Hippocampal formation (tissue), 2 donors: ENCODE data around the gene VGLL4.
"Not testable (repeated sequence)": the region's sequence is repeated elsewhere in the genome, so short reads cannot be mapped to it uniquely, and the experiment has no call there.

Experiments
- DNase-seq, 2 donors: peaks; one replicate each; lab custom pipeline; 2025; lab: John Stamatoyannopoulos, UW

Gene VGLL4

DNA sequence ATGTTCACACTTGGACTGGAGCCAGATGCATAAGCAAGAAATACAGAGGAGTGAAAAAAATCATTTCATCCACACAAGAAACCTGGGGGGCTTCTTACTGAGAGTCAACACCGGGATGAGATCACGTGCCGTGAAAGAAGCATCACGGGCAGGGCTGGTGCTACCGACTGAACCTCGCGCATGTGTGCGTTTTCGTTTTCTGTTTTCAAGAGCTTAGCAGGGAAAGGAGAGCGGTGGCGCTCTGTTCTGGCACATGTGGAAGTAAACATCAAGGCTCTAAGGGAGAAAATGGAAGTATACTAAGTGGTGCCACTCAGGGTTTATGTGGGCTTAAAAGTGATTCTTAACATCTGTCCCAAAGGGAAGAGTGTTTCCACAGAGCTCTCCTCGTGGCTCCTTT lies 55.9 kb downstream of the VGLL4 start:
- no peak for DNase-seq

GRCh38 chr3:11584570-11584969 lies 59.1 kb downstream of the VGLL4 start:
- DNase-seq, result no peak

- DNase-seq, result no peak
These were observed 60.1 kb downstream of the VGLL4 start for GRCh38 chr3:11583638-11584046.

DNA sequence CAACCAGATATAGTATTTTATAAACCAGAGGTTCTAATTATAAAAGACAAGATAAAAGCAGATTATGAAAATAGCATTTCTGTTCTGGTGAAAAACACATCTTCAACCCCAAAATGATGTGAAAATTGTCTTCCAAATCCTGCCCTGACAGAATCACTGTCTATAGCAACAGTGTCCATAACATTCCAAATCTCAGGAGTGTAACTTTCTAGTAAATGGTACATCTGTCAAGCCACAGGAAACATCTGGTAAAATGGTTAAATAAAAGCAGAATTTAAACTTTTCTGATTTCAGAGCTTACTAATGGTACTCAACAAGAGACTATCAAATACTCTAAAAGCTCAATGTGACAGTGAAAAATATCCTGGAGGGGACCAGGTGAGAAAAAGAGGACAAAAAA lies 60.5 kb downstream of the VGLL4 start:
- DNase-seq, result no peak

- DNase-seq, result peak; percentile 67 to 85
These were observed 61.3 kb downstream of the VGLL4 start for GRCh38 chr3:11582191-11582968.

DNA sequence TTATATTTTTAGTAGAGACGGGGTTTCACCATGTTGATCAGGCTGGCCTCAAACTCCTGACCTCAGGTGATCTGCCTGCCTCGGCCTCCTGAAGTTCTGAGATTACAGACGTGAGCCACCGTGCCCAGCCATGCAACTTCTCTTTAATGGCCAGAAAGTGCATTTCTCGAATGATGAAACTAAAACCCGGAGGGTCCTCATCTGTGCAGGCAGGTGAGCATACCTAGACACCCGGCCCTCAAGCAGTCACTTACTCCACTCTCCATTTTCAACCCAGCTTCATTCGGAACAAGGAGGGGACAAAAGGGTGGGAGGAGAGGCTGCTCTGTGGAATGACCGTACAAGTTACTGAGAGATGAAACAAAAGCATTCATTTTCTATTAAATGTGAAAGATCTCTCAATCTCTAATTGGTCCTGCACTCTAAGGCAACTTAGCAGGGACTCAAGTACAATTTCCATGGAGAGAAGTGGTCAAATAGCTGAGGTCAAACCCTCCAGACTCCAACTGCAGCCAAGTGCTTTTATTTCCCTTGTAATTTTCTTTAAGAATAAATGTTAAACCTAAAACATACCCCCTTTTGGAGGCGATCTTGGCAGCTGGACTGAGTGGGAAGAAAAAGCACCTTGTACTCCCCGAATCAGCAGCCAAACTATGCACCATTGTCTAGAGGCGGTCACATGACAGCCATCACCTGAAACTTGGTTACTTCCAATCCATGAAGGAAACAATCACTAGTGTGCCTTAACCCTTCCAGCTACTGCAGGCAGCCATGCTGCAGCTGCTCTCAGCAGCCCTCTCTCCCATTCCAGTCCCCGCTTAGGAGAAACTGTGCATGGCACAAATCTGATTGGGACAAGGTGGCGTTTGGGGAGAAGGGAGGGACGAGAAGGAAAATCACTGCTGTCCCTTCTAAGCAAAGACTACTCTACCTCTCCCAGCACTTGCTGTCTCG lies 62.2 kb downstream of the VGLL4 start:
- DNase-seq, result peak; percentile 64 to 85

DNA sequence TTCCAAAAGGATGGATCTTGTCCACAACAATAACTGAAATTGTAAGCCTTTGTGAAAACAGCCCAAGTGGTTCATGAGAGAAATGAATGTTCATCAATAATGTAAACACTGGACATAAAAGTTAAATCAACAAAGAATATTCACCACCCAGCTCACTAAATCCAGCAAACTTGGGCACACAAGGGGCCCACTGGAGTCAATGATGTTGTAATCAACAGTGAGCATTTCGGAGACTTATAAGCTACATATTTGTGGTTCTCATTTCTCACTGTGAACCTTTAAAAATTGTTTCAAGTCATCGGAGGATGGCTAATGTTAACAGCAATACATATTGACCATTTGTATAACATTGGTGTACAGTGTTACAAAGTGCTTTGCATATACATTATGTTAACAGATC lies 63.1 kb downstream of the VGLL4 start:
- no peak for DNase-seq

DNA sequence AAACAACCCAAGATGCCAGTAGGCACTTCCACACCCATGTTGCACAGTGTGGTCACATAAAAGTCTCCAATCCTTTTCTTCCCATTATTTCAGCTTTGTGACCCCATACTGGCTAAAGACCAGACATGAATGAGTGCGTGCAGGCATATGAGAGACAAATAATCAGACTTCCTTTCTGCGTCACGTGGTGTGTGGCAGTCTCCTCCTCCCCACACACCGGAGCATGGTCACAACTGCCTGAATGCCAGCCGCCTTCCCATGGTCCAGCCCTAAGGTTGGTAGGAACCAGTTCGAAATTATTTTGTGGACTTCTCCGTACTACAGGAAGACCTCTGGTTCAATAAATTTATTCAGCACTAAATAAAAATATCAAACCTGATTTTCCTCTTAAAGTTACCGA lies 65.5 kb downstream of the VGLL4 start:
- DNase-seq, result no peak

DNA sequence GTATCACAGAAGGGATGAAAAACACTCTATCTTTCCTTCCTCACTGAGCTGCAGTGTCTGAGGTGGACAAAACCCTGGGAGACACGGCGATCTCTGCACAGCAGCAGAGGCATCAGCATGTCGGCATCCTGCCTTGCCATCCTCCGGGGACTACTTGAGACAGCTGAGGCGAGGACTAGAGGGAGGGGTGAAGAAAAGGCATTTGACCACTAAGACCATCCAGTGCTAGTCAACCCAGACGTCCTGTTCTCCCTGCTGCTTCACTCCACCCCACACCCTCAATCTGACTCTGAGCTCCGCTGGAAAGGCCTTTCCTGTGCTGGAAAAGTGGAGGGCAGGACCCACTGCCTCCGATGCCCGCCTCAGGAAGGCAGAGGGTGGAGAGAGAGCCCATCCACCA lies 67.3 kb downstream of the VGLL4 start:
- DNase-seq, result no peak

GRCh38 chr3:11575677-11576076 lies 68.0 kb downstream of the VGLL4 start:
- no peak for DNase-seq

DNA sequence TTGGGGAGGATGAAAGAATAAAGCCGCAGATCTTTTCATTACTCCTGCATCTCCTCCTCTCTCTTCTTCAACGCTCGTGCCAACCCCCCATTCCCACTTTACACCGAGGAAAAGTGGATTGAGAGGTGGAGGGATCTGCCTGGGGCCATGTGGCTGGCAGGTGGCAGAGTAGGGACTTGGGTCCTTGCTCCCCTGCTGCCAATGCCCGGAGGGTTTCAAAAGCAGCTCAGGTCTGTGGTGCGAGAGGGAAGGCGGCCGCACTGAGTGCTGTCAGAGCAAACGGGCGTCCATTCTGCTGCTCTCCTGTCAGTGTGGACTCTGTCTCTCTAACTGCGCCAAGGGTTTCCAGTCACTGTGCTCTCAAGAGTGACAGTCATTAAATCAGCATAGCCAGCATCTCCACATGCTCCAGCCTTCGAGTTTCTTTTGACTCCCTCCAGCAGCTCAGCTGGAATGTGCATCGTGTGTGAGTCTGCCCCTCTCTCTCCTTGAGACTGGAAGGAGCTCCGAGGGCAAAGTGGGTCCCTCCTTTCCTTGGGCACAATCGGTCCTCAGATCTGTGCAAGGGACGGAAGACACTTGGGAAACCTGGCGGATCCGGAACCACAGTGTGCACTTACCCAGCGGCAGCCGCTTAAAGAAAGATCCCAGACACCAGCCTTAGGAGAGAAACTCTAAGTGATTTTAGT lies 68.6 kb downstream of the VGLL4 start:
- DNase-seq, result no peak

DNA sequence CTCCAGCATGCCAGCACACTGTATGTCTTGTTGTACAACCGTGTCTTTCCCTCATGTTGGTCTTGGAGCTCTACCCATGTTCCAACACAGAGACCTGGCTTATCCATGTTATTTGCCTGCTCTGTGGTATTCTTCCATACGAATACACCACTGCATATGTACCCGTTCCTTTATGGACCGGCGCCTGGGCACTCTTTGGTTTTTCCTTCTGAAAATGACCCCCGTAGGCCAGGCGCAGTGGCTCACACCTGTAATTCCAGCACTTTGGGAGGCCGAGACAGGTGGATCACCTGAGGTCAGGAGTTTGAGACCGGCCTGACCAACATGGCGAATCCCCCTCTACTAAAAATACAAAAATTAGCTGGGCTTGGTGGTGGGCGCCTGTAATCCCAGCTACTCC lies 71.1 kb downstream of the VGLL4 start:
- not testable (repeated sequence) for DNase-seq

DNA sequence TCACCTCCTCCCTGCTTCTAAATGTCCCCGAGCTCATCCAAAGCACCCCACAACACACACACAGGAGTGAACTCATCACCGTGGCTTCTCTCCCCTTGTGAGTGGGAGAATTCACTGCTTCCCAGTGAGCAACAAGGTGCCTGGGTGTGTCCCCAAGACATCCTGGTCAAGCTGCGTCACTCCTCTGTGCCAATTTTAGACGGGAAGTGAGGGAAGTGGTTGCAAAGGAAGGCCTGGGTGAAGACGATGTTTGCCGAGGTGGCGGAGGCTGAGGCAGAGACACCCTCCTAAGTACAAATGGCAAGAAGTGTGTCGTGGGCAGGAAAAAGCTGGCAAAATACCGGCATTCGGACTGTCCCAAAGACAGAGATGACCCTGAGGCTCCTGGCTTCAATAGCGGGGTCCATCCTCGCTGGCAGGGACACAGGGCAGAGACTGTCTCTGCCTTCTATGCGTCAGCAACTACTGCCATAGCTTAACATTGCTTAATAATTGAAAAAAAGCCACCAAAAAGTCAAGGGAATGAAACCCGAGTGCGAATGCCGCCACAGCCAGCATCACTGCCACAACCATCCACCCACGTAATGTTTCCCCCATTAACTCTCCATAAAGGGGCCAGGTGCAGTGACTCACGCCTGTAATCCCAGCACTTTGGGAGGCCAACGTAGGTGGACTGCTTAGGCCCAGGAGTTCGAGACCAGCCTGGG lies 72.8 kb downstream of the VGLL4 start:
- no peak for DNase-seq

GRCh38 chr3:11570251-11570650 lies 73.5 kb downstream of the VGLL4 start:
- DNase-seq, result no peak

GRCh38 chr3:11569156-11569741 lies 74.5 kb downstream of the VGLL4 start:
- DNase-seq, result no peak

- peak; percentile 62 to 63 for DNase-seq
These were observed 75.1 kb downstream of the VGLL4 start for GRCh38 chr3:11568503-11569155.

GRCh38 chr3:11567516-11568467 lies 75.9 kb downstream of the VGLL4 start:
- DNase-seq, result no peak

GRCh38 chr3:11566916-11567315 lies 76.8 kb downstream of the VGLL4 start:
- DNase-seq, result no peak

GRCh38 chr3:11566478-11566877 lies 77.2 kb downstream of the VGLL4 start:
- DNase-seq, result no peak

DNA sequence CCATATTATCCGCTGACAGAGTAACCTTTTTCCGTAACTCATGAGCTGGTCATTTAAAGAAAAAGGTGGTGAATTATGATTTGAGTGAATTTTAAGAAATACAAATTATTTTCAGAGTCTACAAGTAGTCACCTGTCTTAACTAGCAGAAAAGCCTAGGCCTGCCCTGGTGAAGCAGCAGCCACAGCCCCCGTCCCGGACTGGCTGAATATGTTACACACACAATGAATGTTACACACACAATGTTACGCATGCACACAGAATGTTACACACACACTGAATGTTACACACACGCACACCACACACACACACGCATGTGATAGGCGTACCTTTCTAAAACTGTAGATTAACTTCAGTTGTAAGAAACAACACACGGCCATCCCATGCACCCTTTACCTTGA lies 77.8 kb downstream of the VGLL4 start:
- no peak for DNase-seq
